ENCODE results near the gene ZMYM5. TPM values are rescaled to one million over a fixed set of nuclear protein-coding genes. Genes with fewer than 3 reads are reported as not detected.
A peak's percentile ranks its signal among the peaks of the same experiment; 100 is the strongest.

Gene ZMYM5
- total and polyA plus RNA-seq, 10 donors, result 5.7 to 24.4 (median 17.1) TPM

GRCh38 chr13:19864746-19865309 lies 1.4 kb upstream of the ZMYM5 start:
- no peak for DNase-seq
- peak overlapping the region; percentile 97 to 100 (median 99) for H3K27ac ChIP-seq
- 12 to 17% (median 14%) methylated on average over 26 of the region's 26 CpGs for WGBS, 5 donors
- intact Hi-C loops (cut with DNase I; ENCODE audit: low total_unique reads), result loop anchor here (5.0 to 10.0 kb wide), 2 partner anchors 83 to 230 kb away; partner anchors contain the start of genes MPHOSPH8 and PSPC1
- H3K36me3 ChIP-seq, result peaks cover 0 to 8% (median 0%) of the 10 kb centered on the region in 6 donors
- H3K9me3 ChIP-seq, result no peaks in the 10 kb centered on the region
- H3K4me1 ChIP-seq, result peaks cover 16 to 35% (median 23%) of the 10 kb centered on the region in 6 donors
- peak overlapping the region; percentile 65 to 94 (median 78) for H3K4me3 ChIP-seq
- no peaks in the 10 kb centered on the region for H3K27me3 ChIP-seq (replicated peaks in 1 of 7)
- TF ChIP-seq, protein P1, sequence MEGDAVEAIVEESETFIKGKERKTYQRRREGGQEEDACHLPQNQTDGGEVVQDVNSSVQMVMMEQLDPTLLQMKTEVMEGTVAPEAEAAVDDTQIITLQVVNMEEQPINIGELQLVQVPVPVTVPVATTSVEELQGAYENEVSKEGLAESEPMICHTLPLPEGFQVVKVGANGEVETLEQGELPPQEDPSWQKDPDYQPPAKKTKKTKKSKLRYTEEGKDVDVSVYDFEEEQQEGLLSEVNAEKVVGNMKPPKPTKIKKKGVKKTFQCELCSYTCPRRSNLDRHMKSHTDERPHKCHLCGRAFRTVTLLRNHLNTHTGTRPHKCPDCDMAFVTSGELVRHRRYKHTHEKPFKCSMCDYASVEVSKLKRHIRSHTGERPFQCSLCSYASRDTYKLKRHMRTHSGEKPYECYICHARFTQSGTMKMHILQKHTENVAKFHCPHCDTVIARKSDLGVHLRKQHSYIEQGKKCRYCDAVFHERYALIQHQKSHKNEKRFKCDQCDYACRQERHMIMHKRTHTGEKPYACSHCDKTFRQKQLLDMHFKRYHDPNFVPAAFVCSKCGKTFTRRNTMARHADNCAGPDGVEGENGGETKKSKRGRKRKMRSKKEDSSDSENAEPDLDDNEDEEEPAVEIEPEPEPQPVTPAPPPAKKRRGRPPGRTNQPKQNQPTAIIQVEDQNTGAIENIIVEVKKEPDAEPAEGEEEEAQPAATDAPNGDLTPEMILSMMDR (IDR thresholded peaks at IDR 0.05 in 8 of 11, conservative IDR thresholded peaks at IDR 0.05 in 3 of 11), result peak; percentile 43 to 89 (median 80)
- TF ChIP-seq POLR2AphosphoS5 (IDR thresholded peaks at IDR 0.05) (peak; percentile 19 to 56 (median 43)), POLR2A (IDR thresholded peaks at IDR 0.05) (no peak)

GRCh38 chr13:19864024-19864745 lies 736 bp upstream of the ZMYM5 start:
- Histone ChIP-seq H3K4me3 (peak overlapping the region; percentile 65 to 94 (median 78)), H3K9me3 (no peaks in the 10 kb centered on the region), H3K4me1 (peaks cover 16 to 37% (median 23%) of the 10 kb centered on the region in 6 donors), H3K27me3 (replicated peaks in 1 of 7) (no peaks in the 10 kb centered on the region), H3K36me3 (peaks cover 0 to 10% (median 0%) of the 10 kb centered on the region in 6 donors), H3K27ac (peak overlapping the region; percentile 97 to 100 (median 99))
- TF ChIP-seq POLR2A (IDR thresholded peaks at IDR 0.05), result no peak
- TF ChIP-seq, protein P1 (IDR thresholded peaks at IDR 0.05 in 8 of 11, conservative IDR thresholded peaks at IDR 0.05 in 3 of 11), result no peak
- no peak for TF ChIP-seq POLR2AphosphoS5 (IDR thresholded peaks at IDR 0.05)
- WGBS, 5 donors, result 0 to 2% (median 2%) methylated on average over 26 to 54 of the region's 54 CpGs
- DNase-seq, result peak; percentile 94
- intact Hi-C loops (cut with DNase I; ENCODE audit: low total_unique reads), result loop anchor here (5.0 to 10.0 kb wide), 2 partner anchors 82 to 229 kb away; partner anchors contain the start of genes MPHOSPH8 and PSPC1

GRCh38 chr13:19862481-19863313 lies 752 bp downstream of the ZMYM5 start:
- H3K27ac ChIP-seq, result peak overlapping the region; percentile 97 to 100 (median 99)
- TF ChIP-seq POLR2AphosphoS5 (IDR thresholded peaks at IDR 0.05) (peak in 1 of 3 donors; percentile 47), POLR2A (IDR thresholded peaks at IDR 0.05) (no peak)
- TF ChIP-seq, protein P1 (IDR thresholded peaks at IDR 0.05 in 8 of 11, conservative IDR thresholded peaks at IDR 0.05 in 3 of 11), result peak in 1 of 11 experiments; percentile 12
- H3K4me1 ChIP-seq, result peaks cover 16 to 43% (median 27%) of the 10 kb centered on the region in 6 donors
- H3K9me3 ChIP-seq, result no peaks in the 10 kb centered on the region
- peak overlapping the region; percentile 70 to 94 (median 80) for H3K4me3 ChIP-seq
- peak; percentile 91 for DNase-seq
- H3K27me3 ChIP-seq (replicated peaks in 1 of 7), result no peaks in the 10 kb centered on the region
- 0 to 1% (median 1%) methylated on average over 28 to 65 of the region's 66 CpGs for WGBS, 5 donors
- intact Hi-C loops (cut with DNase I; ENCODE audit: low total_unique reads), result loop anchor here (5.0 to 10.0 kb wide), 2 partner anchors 80 to 228 kb away; partner anchors contain the start of genes MPHOSPH8 and PSPC1
- H3K36me3 ChIP-seq, result peaks cover 0 to 24% (median under 1%) of the 10 kb centered on the region in 6 donors
